Measurements from ENCODE around the gene AKAP1. TPM values are rescaled to one million over a fixed set of nuclear protein-coding genes. Genes with fewer than 3 reads are reported as not detected.

The AKAP1 gene
- total RNA-seq, 1 experiment from 2014 or later, result 73.1 TPM

DNA sequence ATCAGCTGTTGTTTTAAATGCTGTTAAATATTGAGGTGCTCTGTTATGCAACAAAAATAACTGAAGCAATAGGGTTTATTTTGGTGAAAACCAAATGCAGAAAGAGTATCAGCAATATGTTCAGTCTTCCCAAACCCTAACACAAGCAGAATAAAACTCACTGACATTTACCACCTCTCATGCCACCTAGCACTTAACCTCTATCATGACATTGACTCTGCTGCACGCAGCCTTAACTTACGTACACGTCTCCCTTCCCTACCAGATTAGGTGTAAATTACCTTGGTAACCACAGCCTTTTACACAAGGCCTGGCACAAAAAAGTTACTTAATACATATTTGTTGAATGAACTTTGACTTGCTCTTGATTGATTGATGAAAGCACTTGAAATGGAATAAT is 9.9 kb upstream of the AKAP1 start:
- Histone ChIP-seq H3K9me3 (ENCODE audit: low read length) (no peaks in the 10 kb centered on the region), H3K27ac (ENCODE audit: low read length) (no peak overlapping the region), H3K36me3 (ENCODE audit: low read depth, low read length) (no peaks in the 10 kb centered on the region), H3K9me2 (replicated peaks; ENCODE audit: low read length) (no peaks in the 10 kb centered on the region), H4K20me1 (ENCODE audit: low read length) (no peaks in the 10 kb centered on the region), H3K4me3 (ENCODE audit: low read length) (no peak overlapping the region), H3K4me1 (ENCODE audit: insufficient read depth, low read length) (no peaks in the 10 kb centered on the region), H3K79me2 (ENCODE audit: low read length) (no peaks in the 10 kb centered on the region), H3K9ac (ENCODE audit: low read length) (no peak overlapping the region), H3K4me2 (ENCODE audit: low read length) (no peak overlapping the region), H3K27me3 (ENCODE audit: low read length) (no peaks in the 10 kb centered on the region), H3F3A (ENCODE audit: low read length, unreplicated experiment) (no peaks in the 10 kb centered on the region), H2AFZ (ENCODE audit: low read length) (no peak overlapping the region)
- no peak for DNase-seq
- no peak for ATAC-seq
- TF ChIP-seq EZH2 (IDR thresholded peaks at IDR 0.05; ENCODE audit: low read length, unreplicated experiment) (no peak), EZH2phosphoT487 (IDR thresholded peaks at IDR 0.05; ENCODE audit: borderline replicate concordance, low read length) (no peak)
- TF ChIP-seq, protein P1, sequence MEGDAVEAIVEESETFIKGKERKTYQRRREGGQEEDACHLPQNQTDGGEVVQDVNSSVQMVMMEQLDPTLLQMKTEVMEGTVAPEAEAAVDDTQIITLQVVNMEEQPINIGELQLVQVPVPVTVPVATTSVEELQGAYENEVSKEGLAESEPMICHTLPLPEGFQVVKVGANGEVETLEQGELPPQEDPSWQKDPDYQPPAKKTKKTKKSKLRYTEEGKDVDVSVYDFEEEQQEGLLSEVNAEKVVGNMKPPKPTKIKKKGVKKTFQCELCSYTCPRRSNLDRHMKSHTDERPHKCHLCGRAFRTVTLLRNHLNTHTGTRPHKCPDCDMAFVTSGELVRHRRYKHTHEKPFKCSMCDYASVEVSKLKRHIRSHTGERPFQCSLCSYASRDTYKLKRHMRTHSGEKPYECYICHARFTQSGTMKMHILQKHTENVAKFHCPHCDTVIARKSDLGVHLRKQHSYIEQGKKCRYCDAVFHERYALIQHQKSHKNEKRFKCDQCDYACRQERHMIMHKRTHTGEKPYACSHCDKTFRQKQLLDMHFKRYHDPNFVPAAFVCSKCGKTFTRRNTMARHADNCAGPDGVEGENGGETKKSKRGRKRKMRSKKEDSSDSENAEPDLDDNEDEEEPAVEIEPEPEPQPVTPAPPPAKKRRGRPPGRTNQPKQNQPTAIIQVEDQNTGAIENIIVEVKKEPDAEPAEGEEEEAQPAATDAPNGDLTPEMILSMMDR (conservative IDR thresholded peaks at IDR 0.05; ENCODE audit: low read depth, low read length), result no peak
- POLR2A ChIA-PET (ENCODE audit: unreplicated experiment), result no interaction called here
- intact Hi-C loops (cut with micrococcal nuclease), result no loop called here
- CTCF ChIA-PET, result no interaction called here
- BruUV-seq (replicated peaks), result no TSS peak

DNA sequence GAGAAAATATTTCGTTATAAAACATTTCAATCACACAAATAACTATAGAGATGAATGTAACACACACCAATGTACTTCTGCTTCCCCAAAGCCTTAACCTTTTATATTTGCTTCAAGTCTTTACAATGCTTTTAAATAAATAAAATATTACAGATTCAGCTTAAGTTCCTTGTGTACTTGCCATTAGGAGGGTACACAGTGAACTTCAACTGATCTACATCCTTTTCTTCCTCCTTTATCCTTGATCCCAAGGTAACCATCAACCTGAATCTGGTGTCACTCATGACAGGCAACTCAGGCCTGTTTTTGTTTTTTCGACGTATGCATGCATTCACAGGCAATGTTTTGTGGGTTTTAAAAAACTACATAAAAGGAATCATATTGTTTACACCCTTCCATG is 9.3 kb upstream of the AKAP1 start:
- no peak overlapping the region for H3K4me3 ChIP-seq (ENCODE audit: low read length)
- CTCF ChIA-PET, result no interaction called here
- POLR2A ChIA-PET (ENCODE audit: unreplicated experiment), result no interaction called here

GRCh38 chr17:57077000-57077399 is 8.0 kb upstream of the AKAP1 start:
- POLR2A ChIA-PET (ENCODE audit: unreplicated experiment), result no interaction called here
- no peaks in the 10 kb centered on the region for H3F3A ChIP-seq (ENCODE audit: low read length, unreplicated experiment)
- CTCF ChIA-PET, result no interaction called here
- H3K27me3 ChIP-seq (ENCODE audit: low read length), result no peaks in the 10 kb centered on the region
- H3K4me3 ChIP-seq (ENCODE audit: low read length), result no peak overlapping the region
- no peaks in the 10 kb centered on the region for H4K20me1 ChIP-seq (ENCODE audit: low read length)
- no peaks in the 10 kb centered on the region for H3K36me3 ChIP-seq (ENCODE audit: low read depth, low read length)
- H2AFZ ChIP-seq (ENCODE audit: low read length), result no peak overlapping the region
- no peaks in the 10 kb centered on the region for H3K79me2 ChIP-seq (ENCODE audit: low read length)
- no TSS peak for BruUV-seq (replicated peaks)
- H3K9me3 ChIP-seq (ENCODE audit: low read length), result no peaks in the 10 kb centered on the region
- DNase-seq, result no peak
- no peak overlapping the region for H3K27ac ChIP-seq (ENCODE audit: low read length)
- H3K9ac ChIP-seq (ENCODE audit: low read length), result no peak overlapping the region
- TF ChIP-seq, protein P1 (conservative IDR thresholded peaks at IDR 0.05; ENCODE audit: low read depth, low read length), result no peak
- TF ChIP-seq EZH2phosphoT487 (IDR thresholded peaks at IDR 0.05; ENCODE audit: borderline replicate concordance, low read length), result no peak
- TF ChIP-seq EZH2 (IDR thresholded peaks at IDR 0.05; ENCODE audit: low read length, unreplicated experiment), result no peak
- H3K4me2 ChIP-seq (ENCODE audit: low read length), result no peak overlapping the region
- no peaks in the 10 kb centered on the region for H3K9me2 ChIP-seq (replicated peaks; ENCODE audit: low read length)
- intact Hi-C loops (cut with micrococcal nuclease), result no loop called here
- no peak for ATAC-seq
- 0 out of 2 replicates have a peak, but pooled peaks cover 6% of the 10 kb centered on the region for H3K4me1 ChIP-seq (ENCODE audit: insufficient read depth, low read length)

More for the DNA sequence above, 9.3 kb upstream of the AKAP1 start:
- Histone ChIP-seq H3K27ac (ENCODE audit: low read length) (no peak overlapping the region), H3K36me3 (ENCODE audit: low read depth, low read length) (no peaks in the 10 kb centered on the region), H3K27me3 (ENCODE audit: low read length) (no peaks in the 10 kb centered on the region), H3F3A (ENCODE audit: low read length, unreplicated experiment) (no peaks in the 10 kb centered on the region), H4K20me1 (ENCODE audit: low read length) (no peaks in the 10 kb centered on the region), H3K9me3 (ENCODE audit: low read length) (no peaks in the 10 kb centered on the region), H3K9me2 (replicated peaks; ENCODE audit: low read length) (no peaks in the 10 kb centered on the region), H3K9ac (ENCODE audit: low read length) (no peak overlapping the region), H3K79me2 (ENCODE audit: low read length) (no peaks in the 10 kb centered on the region), H2AFZ (ENCODE audit: low read length) (no peak overlapping the region), H3K4me1 (ENCODE audit: insufficient read depth, low read length) (0 out of 2 replicates have a peak, but pooled peaks cover 5% of the 10 kb centered on the region), H3K4me2 (ENCODE audit: low read length) (no peak overlapping the region)
- no peak for TF ChIP-seq EZH2 (IDR thresholded peaks at IDR 0.05; ENCODE audit: low read length, unreplicated experiment)
- no peak for TF ChIP-seq EZH2phosphoT487 (IDR thresholded peaks at IDR 0.05; ENCODE audit: borderline replicate concordance, low read length)
- TF ChIP-seq, protein P1 (conservative IDR thresholded peaks at IDR 0.05; ENCODE audit: low read depth, low read length), result no peak
- ATAC-seq (no peak), DNase-seq (no peak)
- no TSS peak for BruUV-seq (replicated peaks)
- intact Hi-C loops (cut with micrococcal nuclease), result no loop called here
